Astrocyte of the spinal cord (primary cell): Measurements from ENCODE around the gene MVB12B.

ENCODE experiments used
- DNase-seq: peaks from one replicate; pipeline ENCODE4 v3.0.0; 2011; ENCODE audit warnings: low read depth, low spot score
- H3K4me3 ChIP-seq: 2 replicates; pipeline ENCODE4 v1.5.1; 2011; ENCODE audit warnings: low read depth, mild to moderate bottlenecking, low read length, moderate library complexity
- CTCF ChIP-seq: IDR thresholded peaks from 2 replicates; pipeline ENCODE4 v1.5.1; 2012; ENCODE audit warnings: low read depth, mild to moderate bottlenecking, low read length, inconsistent platforms
- in situ Hi-C: cut with HindIII; loops from 2 replicates; pipeline ENCODE4 v1.10.0; 2017; ENCODE audit warnings: low sequenced_read_pairs

The MVB12B gene

GRCh38 chr9:126296687-126297086 is 29.9 kb upstream of the MVB12B start:
- no peak for TF ChIP-seq CTCF
- DNase-seq, result no peak
- in situ Hi-C loops, result no loop called here
- H3K4me3 ChIP-seq, result no peak overlapping the region

DNA sequence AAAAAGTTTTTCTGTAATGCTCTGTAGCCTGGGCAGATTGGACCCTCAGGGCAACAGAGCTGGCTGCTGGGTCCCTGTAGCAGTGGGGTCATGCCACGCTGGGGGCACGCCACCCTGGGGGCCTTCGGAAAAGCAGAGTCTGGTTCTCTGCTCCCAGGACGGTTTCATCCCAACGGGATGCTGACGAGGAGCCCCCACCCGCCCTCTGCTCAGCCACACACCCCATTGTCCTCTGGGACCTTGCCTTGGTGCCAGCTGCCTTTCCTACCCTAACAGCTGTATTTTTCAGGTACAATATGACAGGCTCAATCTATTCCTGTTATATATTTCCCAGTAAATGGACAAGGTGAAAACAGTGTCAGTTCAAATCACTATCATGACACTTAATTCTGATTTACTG is 29.0 kb upstream of the MVB12B start:
- no peak for TF ChIP-seq CTCF
- in situ Hi-C loops, result no loop called here
- DNase-seq, result no peak
- H3K4me3 ChIP-seq, result no peak overlapping the region

- DNase-seq, result no peak
- no peak for TF ChIP-seq CTCF
- in situ Hi-C loops, result no loop called here
- H3K4me3 ChIP-seq, result no peak overlapping the region
These were observed 28.4 kb upstream of the MVB12B start for GRCh38 chr9:126298063-126298801.

DNA sequence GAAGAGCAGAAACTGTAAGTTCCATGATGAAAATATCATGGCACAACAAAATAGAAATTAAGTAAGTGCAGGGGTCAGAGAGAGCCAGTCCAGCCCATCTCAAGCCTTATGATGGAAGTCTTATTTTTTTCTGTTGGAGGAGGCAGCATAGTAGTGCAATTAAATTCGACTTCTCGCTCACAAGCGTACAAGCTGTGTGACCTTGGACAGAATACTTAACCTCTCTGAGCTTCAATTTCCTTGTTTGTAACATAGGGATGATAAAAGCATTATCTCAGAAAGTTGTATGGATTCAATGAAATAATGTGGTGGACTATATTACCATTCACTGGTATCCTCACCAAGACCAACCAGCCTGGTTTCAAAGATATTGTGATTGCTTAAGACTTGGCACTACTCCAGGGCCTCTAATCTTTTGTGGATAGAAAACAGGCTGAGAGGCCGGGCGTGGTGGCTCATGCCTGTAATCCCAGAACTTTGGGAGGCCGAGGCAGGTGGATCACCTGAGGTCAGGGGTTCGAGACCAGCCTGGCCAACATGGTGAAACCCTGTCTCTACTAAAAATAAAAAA is 26.8 kb upstream of the MVB12B start:
- no peak for TF ChIP-seq CTCF
- in situ Hi-C loops, result no loop called here
- H3K4me3 ChIP-seq, result no peak overlapping the region
- no peak for DNase-seq

DNA sequence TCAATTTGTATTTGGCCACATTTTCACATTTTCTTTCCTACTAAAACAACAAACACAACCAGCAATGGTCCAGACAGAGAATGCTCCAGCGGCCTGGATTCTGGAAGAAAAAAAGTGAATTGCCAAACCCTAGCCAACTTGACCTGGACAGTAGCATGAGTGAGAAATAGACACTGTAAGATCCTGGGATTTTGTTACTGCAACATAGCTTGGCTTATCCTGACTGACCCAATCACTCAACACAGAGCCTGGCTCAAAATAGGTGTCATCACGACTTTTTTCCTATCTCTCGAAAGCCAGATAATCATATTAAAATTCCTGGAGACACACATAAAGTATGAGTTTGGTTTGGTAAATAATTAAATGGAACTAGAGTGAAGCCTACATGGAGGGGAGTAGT is 25.4 kb upstream of the MVB12B start:
- in situ Hi-C loops, result no loop called here
- TF ChIP-seq CTCF, result no peak
- DNase-seq, result no peak
- no peak overlapping the region for H3K4me3 ChIP-seq

DNA sequence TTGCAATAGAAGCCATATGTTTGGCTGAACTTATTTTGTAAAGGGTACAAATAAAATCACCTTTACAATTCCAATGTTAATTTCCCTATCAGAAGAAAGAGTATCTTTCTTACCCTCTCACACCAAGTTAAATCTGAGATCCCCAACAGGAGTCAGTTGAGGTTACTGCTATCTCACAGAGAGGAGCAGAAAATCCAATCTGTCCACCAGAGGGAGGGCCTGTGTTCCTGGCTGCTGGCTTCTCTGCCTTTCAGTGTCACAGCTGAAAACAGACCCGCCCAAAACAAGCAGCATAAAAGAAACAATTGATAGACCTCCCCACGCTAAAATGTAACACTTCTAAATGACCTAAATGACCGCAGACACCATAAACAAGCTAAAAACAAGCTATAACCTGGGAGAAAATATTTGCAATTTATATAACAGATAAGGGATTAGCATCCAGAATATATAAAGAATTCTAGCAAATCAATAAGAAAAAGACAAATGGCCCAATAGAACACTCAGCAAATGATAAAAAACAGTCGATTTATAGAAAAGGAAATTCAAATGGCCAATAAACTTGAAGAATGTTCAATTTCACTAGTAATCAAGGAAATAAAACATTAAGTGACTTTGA is 24.5 kb upstream of the MVB12B start:
- in situ Hi-C loops, result no loop called here

More for the DNA sequence above, 24.5 kb upstream of the MVB12B start:
- peak; percentile 61 for DNase-seq
- TF ChIP-seq CTCF, result peak; percentile 83
- no peak overlapping the region for H3K4me3 ChIP-seq
